Esophagus squamous epithelium (tissue), 4 donors: Measurements from ENCODE around the gene TCERG1L.

ENCODE experiments used
- POLR2A ChIP-seq, 4 donors: fragments of 450-650 bp; IDR thresholded peaks; one replicate each; pipeline ENCODE4 v1.6.1; 2017; ENCODE audit warnings: antibody characterized with exemption in 4 of 4, mild to moderate bottlenecking in 4 of 4, moderate library complexity in 3 of 4
- TF ChIP-seq, protein P1 (sequence below), 6 experiments: fragments of 450-650 bp in 4 of 6; fragments of 200-600 bp in 2 of 6; sonication (generic) in 2 of 6; IDR thresholded peaks; one replicate each; pipeline ENCODE4 v1.5.1; 2016 to 2019; ENCODE audit warnings: antibody characterized with exemption in 6 of 6, mild to moderate bottlenecking in 4 of 6, moderate library complexity in 4 of 6

DNA sequence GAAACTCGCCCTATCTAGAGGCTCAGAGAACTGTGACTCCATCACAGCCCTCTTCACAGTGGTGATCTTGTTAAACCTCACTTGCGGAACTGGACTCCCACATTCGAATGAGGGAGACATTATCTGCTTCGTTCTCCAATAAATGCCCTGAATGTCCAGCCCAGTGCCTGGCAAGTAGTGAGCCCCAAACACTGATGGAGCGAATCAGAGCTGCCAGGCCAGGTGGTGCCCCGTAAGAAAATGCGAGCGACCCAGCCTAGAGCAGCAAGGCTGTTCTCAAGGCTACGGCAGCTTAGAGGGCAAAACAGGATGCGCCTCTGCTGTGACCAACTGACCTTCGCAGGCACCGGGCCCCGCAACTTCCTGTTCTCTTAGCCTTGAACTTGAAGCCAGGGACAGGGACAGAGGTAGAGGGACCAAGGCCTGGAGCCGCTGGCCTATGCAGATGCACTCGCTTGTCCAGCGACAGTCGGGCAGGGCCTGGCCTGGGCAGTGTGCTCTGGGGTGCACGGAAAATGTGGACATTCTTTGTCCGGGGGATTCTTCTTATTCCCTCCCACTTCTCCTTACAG is 217.6 kb downstream of the TCERG1L start:
- TF ChIP-seq POLR2A (IDR thresholded peaks at IDR 0.05), result no peak
- TF ChIP-seq, protein P1, sequence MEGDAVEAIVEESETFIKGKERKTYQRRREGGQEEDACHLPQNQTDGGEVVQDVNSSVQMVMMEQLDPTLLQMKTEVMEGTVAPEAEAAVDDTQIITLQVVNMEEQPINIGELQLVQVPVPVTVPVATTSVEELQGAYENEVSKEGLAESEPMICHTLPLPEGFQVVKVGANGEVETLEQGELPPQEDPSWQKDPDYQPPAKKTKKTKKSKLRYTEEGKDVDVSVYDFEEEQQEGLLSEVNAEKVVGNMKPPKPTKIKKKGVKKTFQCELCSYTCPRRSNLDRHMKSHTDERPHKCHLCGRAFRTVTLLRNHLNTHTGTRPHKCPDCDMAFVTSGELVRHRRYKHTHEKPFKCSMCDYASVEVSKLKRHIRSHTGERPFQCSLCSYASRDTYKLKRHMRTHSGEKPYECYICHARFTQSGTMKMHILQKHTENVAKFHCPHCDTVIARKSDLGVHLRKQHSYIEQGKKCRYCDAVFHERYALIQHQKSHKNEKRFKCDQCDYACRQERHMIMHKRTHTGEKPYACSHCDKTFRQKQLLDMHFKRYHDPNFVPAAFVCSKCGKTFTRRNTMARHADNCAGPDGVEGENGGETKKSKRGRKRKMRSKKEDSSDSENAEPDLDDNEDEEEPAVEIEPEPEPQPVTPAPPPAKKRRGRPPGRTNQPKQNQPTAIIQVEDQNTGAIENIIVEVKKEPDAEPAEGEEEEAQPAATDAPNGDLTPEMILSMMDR (IDR thresholded peaks at IDR 0.05), result no peak
